GM19193 (cell line): ENCODE results near the gene SH3RF3.

Experiments used
- POLR2A ChIP-seq: IDR thresholded peaks from 4 replicates; pipeline ENCODE4 v1.6.1; 2011; ENCODE audit not compliant: insufficient read depth, insufficient read length; ENCODE audit errors: extremely low read depth

SH3RF3 gene

DNA sequence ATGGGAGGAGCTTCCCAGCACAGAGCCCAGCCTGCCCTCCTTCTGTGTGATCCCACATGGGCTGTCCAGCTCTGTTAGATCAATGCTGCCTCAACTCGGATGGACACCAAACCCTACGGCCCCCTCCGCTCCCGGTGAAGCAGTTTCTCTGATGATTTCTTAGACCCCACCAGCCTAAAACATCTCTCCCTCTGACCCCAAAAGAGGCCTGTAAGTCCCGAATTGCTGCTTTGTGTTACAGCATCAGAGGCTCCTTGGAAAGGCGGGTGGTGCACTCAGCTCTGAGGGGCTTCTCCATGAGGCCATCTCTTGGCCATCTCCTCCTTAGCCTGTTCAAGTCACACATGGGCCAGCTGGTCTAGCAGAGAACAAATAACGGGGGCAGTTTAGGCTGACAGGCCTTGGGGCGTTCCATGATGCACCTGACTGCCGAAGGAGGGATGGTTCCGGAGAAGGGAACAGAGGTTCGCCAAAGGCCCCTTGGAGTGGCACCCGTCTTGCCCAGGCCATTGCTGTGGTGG lies 240.7 kb downstream of the SH3RF3 start:
- no peak for TF ChIP-seq POLR2A

DNA sequence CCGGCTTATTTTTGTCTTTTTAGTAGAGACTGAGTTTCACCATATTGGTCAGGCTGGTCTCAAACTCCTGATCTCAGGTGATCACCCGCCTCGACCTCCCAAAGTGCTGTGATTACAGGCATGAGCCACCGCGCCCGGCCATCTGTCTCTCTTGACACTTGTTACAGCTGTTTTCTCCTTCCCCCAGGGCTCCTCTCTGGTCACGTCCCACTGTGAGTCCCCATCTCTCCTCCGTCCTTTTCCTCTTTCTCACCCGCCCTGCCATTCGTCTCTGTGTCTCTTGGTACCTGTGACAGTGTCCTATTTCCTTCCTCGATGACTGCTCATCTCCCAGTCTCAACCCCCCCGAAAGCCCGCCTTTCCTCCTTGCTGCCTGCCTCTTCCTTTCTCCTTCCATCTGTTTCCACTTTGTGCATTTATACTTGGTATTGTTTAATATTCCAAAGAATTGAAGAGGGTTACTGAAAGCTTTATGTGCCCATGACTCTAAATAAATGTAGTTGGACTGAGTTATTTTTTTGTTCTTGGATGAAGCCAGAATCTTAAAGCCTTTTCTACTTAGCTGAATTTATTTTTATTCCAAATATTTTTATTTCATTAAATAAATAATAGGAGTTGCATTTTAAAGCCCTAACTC lies 241.5 kb downstream of the SH3RF3 start:
- no peak for TF ChIP-seq POLR2A

GRCh38 chr2:109371481-109372170 lies 242.6 kb downstream of the SH3RF3 start:
- no peak for TF ChIP-seq POLR2A

- TF ChIP-seq POLR2A = no peak
Measured at GRCh38 chr2:109372171-109372568, 243.2 kb downstream of the SH3RF3 start.

- TF ChIP-seq POLR2A = no peak
Measured at GRCh38 chr2:109372614-109373013, 243.6 kb downstream of the SH3RF3 start.

DNA sequence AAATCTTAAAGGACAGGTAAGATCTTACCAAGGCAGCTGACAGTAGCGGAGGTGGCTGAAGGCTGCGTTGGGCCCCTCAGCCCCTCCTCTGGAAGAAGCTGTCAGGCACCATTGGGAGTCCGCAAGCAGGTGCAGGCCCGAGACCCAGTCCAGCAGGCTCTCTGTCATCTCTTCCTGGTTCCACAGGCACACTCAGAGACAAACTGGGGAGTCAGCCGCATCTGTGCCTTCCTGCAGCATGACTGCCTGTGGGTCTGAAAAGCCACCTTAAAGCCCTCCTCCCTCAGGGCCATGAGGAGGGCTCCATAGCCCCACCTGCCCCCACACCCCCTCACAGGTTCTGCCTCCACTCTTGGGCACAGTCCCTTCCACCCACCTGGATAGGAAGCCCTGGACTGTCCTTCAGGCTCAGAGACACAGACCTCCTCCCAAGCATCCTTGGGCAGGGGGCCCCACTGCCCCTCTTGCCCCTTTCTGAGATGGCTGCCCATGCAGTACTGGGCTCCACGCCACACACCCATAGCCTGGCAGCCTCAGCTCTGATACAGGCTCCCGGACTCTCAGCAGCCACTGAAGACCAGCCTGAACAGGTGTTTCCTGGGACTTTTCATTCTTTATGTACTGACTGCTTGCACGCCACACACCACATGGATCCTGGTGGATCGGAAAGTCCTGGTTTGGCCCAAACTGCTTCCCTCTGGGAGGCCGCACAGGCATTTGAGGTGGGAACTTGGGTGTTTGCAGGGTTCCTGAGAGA lies 245.0 kb downstream of the SH3RF3 start:
- TF ChIP-seq POLR2A = no peak

GRCh38 chr2:109374548-109375130 lies 245.6 kb downstream of the SH3RF3 start:
- no peak for TF ChIP-seq POLR2A

DNA sequence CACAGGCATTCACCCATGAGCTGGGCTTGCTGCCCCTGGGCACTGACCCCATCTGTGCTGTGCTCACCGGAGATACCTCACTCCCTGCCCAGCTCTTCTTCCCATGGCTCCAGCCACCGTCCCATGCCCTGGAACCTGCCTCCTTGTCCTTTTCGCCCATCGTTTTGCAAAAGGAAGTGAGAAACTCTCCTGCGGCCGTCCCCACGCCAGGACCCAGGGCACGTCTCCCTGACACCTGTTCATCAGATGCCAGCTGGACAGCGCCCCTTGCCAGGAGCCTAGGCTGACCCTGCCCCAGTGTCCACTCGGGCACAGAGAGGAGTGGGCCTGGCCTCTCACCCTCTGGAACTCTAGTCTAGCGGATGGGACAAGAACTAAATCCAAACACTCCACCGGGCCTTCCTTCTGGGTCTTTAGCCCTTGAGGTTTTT lies 246.1 kb downstream of the SH3RF3 start:
- no peak for TF ChIP-seq POLR2A

- TF ChIP-seq POLR2A = no peak
Measured at GRCh38 chr2:109375656-109376055, 246.7 kb downstream of the SH3RF3 start.

DNA sequence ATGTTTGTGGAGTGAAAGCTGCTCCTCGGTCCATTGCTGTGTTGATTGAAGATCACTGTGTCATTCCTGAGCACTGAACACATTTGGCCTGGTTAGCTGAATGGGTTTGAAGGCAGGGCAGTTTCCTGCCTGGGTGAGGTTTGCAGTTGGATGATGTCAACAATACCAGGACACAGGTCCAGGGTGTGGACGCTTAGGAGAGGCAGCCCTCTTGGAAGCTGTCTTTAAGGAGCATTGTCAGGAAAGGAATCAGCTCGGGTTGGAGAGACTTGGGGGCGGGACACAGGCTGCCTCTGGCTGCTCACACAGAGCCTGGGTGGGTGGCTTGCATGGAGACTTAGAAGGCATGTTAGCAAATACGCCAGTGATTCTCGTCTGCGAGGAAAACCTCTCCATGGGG lies 247.1 kb downstream of the SH3RF3 start:
- no peak for TF ChIP-seq POLR2A

DNA sequence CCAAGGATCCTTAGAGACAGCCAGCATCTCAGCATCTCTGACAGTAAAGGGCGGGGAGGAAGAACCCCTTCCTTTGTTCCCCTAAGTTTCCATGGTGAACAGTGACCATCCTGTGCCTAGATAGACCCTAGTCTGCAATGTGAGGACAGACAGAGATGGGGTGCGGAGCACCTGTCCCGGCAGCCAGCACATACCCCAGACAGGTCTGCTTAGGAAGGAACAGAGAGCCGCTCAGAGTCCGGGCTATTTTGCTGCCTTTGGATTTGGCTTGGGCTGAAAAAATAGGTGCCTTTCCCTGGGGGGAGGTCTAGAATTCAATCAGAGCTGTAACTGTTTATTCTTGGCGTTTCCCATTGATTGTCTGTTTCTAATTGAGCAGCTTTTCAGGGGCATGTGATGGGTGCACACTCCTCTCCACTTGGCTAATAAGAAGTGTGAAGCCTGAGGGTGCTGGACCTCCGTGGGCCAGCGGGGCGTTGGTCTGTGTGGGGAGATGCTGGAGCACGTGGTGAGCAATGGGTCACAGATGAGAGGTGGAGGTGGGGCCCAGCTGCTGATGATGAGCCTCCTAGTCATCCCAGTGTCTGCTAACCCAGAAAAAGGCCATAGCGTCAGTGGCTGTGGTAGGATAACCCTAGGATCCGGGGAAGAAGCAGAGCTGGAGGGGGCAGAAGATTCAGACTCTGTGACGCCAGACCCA lies 247.9 kb downstream of the SH3RF3 start:
- TF ChIP-seq POLR2A = no peak

GRCh38 chr2:109377976-109378375 lies 249.0 kb downstream of the SH3RF3 start:
- no peak for TF ChIP-seq POLR2A

DNA sequence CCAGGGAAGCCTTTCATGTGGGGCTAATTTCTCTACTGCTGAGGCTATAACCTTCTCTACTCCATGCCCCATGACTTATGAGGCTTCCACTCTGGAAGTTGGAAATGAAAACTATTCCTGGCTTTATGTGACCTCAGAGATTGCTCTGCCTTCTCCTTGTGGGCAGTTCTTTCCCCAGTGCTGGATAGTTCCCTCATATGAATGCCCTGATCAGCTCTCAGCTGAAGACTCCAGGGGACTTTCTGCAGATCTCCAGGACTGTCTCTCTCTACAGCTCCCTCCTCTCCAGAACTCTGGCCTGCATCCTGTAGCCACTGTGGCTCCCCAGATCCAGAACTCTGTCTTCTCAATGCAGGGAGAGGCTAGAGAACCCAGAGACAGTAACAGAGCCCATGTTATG lies 249.7 kb downstream of the SH3RF3 start:
- TF ChIP-seq POLR2A = no peak

GRCh38 chr2:109379507-109379906 lies 250.5 kb downstream of the SH3RF3 start:
- TF ChIP-seq POLR2A = no peak
